Fibroblast of lung (primary cell): ENCODE results near the gene KCTD2. TPM values are rescaled to one million over a fixed set of nuclear protein-coding genes. Genes with fewer than 3 reads are reported as not detected.

Source experiments
- DNase-seq, 2 donors: peaks; one replicate each; pipeline versions ENCODE4 v3.0.0 to v3.0.0-alpha.2; 2010; ENCODE audit warnings: low read depth in 2 of 2
- H2AFZ ChIP-seq: 2 replicates; pipeline ENCODE4 v1.5.1; 2012; ENCODE audit warnings: low read length, control low read depth, inconsistent platforms
- H3K27ac ChIP-seq: 2 replicates; pipeline ENCODE4 v1.5.1; 2011; ENCODE audit warnings: low read length, control low read depth; ENCODE audit not compliant: insufficient read depth
- H3K27me3 ChIP-seq: 2 replicates; pipeline ENCODE4 v1.5.1; 2011; ENCODE audit warnings: mild to moderate bottlenecking, low read length; ENCODE audit not compliant: control insufficient read depth, insufficient read depth
- H3K36me3 ChIP-seq: 2 replicates; pipeline ENCODE4 v1.5.1; 2011; ENCODE audit warnings: low read length; ENCODE audit not compliant: control insufficient read depth, insufficient read depth
- H3K4me1 ChIP-seq: 2 replicates; pipeline ENCODE4 v1.5.1; 2011; ENCODE audit warnings: low read length; ENCODE audit not compliant: control insufficient read depth, insufficient read depth; ENCODE audit errors: extremely low read depth
- H3K4me2 ChIP-seq: 2 replicates; pipeline ENCODE4 v1.5.1; 2011; ENCODE audit warnings: low read length, control low read depth; ENCODE audit not compliant: insufficient read depth; ENCODE audit errors: extremely low read depth
- H3K4me3 ChIP-seq, 4 experiments: fragments of 200-600 bp in 1 of 4; sonication (generic) in 1 of 4; replicated peaks in 1 of 4; 2 replicates each; pipeline ENCODE4 v1.5.1; 2011 to 2016; ENCODE audit warnings: low read length in 4 of 4, low read depth in 3 of 4, mild to moderate bottlenecking in 3 of 4, control low read depth in 2 of 4, inconsistent platforms in 1 of 4, mixed read lengths in 1 of 4; ENCODE audit not compliant: insufficient read depth in 1 of 4; ENCODE audit errors: control extremely low read depth in 1 of 4
- H3K79me2 ChIP-seq: 2 replicates; pipeline ENCODE4 v1.5.1; 2012; ENCODE audit warnings: mild to moderate bottlenecking, low read length, inconsistent platforms; ENCODE audit not compliant: control insufficient read depth, insufficient read depth
- H3K9ac ChIP-seq: 2 replicates; pipeline ENCODE4 v1.5.1; 2011; ENCODE audit warnings: mild to moderate bottlenecking, low read length, control low read depth; ENCODE audit not compliant: insufficient read depth
- H3K9me3 ChIP-seq: 2 replicates; pipeline ENCODE4 v1.5.1; 2012; ENCODE audit warnings: low read depth, low read length; ENCODE audit not compliant: control insufficient read depth, insufficient read depth
- H4K20me1 ChIP-seq: 2 replicates; pipeline ENCODE4 v1.5.1; 2011; ENCODE audit warnings: low read length; ENCODE audit not compliant: control insufficient read depth, insufficient read depth; ENCODE audit errors: extremely low read depth
- CTCF ChIP-seq, 2 donors: IDR thresholded peaks in 1 of 2; conservative IDR thresholded peaks in 1 of 2; 1 replicate in 1 of 2; 2 replicates in 1 of 2; pipeline ENCODE4 v1.5.1; 2011 to 2012; ENCODE audit warnings: low read length in 2 of 2, control low read depth in 1 of 2, inconsistent platforms in 1 of 2, low read depth in 1 of 2, mild to moderate bottlenecking in 1 of 2
- EZH2 ChIP-seq: IDR thresholded peaks from 2 replicates; pipeline ENCODE4 v1.5.1; 2012; ENCODE audit warnings: low read length, control low read depth, mild to moderate bottlenecking; ENCODE audit errors: missing control alignments
- polyA plus RNA-seq, 2 donors: library from polyadenylated mRNA; depleted of rRNA in 1 of 2; stranded (reverse) in 1 of 2; unstranded in 1 of 2; fragments of >200 nt; gene quantifications; 2 replicates each; pipeline ENCODE4 v1.2.1, GENCODE V29; 2011 to 2012; ENCODE audit warnings: missing spikeins in 1 of 2
- total RNA-seq: library from RNA; depleted of rRNA; stranded (reverse); fragments of >200 nt; gene quantifications from 2 replicates; pipeline ENCODE4 v1.2.1, GENCODE V29; 2014

The KCTD2 gene
- total and polyA plus RNA-seq, 2 donors (not counting 1 experiment from before 2014, with no cell fraction given) = 17.7 to 29.5 TPM

GRCh38 chr17:75103601-75104554 lies 56.9 kb downstream of the KCTD2 start:
- DNase-seq = no peak
- Histone ChIP-seq H3K4me3 (no peak overlapping the region), H3K9me3 (no peaks in the 10 kb centered on the region), H3K27ac (no peak overlapping the region), H3K9ac (no peak overlapping the region), H2AFZ (no peak overlapping the region), H3K4me1 (no peaks in the 10 kb centered on the region), H3K27me3 (no peaks in the 10 kb centered on the region), H3K4me2 (no peak overlapping the region), H3K79me2 (no peaks in the 10 kb centered on the region), H4K20me1 (no peaks in the 10 kb centered on the region), H3K36me3 (no peaks in the 10 kb centered on the region)
- TF ChIP-seq CTCF (conservative IDR thresholded peaks at IDR 0.05 in 1 of 2, IDR thresholded peaks at IDR 0.05 in 1 of 2; ENCODE audit: low read depth in 1 of 2, low read length in 2 of 2) (no peak), EZH2 (no peak)

- Histone ChIP-seq H4K20me1 (no peaks in the 10 kb centered on the region), H3K9ac (no peak overlapping the region), H3K4me2 (no peak overlapping the region), H3K4me1 (peaks cover 2% of the 10 kb centered on the region), H2AFZ (no peak overlapping the region), H3K27ac (no peak overlapping the region), H3K36me3 (no peaks in the 10 kb centered on the region), H3K79me2 (peaks cover 1% of the 10 kb centered on the region), H3K9me3 (no peaks in the 10 kb centered on the region), H3K27me3 (no peaks in the 10 kb centered on the region), H3K4me3 (no peak overlapping the region)
- TF ChIP-seq CTCF (conservative IDR thresholded peaks at IDR 0.05 in 1 of 2, IDR thresholded peaks at IDR 0.05 in 1 of 2; ENCODE audit: low read depth in 1 of 2, low read length in 2 of 2) = peak; percentile 66 to 84
- no peak for TF ChIP-seq EZH2
- peak in 1 of 2 donors; percentile 31 for DNase-seq
Measured at GRCh38 chr17:75105126-75106080, 58.4 kb downstream of the KCTD2 start.

- H3K9ac ChIP-seq = no peak overlapping the region
- H3K79me2 ChIP-seq = peaks cover 3% of the 10 kb centered on the region
- peaks cover 5% of the 10 kb centered on the region for H3K4me1 ChIP-seq
- TF ChIP-seq EZH2 = no peak
- no peak for TF ChIP-seq CTCF (conservative IDR thresholded peaks at IDR 0.05 in 1 of 2, IDR thresholded peaks at IDR 0.05 in 1 of 2; ENCODE audit: low read depth in 1 of 2, low read length in 2 of 2)
- H3K27ac ChIP-seq = no peak overlapping the region
- H3K4me3 ChIP-seq = no peak overlapping the region
- H4K20me1 ChIP-seq = no peaks in the 10 kb centered on the region
- H3K9me3 ChIP-seq = no peaks in the 10 kb centered on the region
- no peak for DNase-seq
- no peak overlapping the region for H2AFZ ChIP-seq
- H3K27me3 ChIP-seq = no peaks in the 10 kb centered on the region
- H3K36me3 ChIP-seq = no peaks in the 10 kb centered on the region
- H3K4me2 ChIP-seq = no peak overlapping the region
Measured at GRCh38 chr17:75108193-75108592, 61.2 kb downstream of the KCTD2 start.
